GM18517 (cell line): ENCODE measurements around the gene ANXA4.
"Not testable (repeated sequence)": the region's sequence is repeated elsewhere in the genome, so short reads cannot be mapped to it uniquely, and the experiment has no call there.

Experiments used
- ATAC-seq: cut with Tn5 transposase; IDR thresholded peaks from one replicate; pipeline ENCODE4 v1.9.1; 2021; ENCODE audit warnings: mild to moderate bottlenecking, moderate library complexity; ENCODE audit not compliant: unreplicated experiment

ANXA4 gene

DNA sequence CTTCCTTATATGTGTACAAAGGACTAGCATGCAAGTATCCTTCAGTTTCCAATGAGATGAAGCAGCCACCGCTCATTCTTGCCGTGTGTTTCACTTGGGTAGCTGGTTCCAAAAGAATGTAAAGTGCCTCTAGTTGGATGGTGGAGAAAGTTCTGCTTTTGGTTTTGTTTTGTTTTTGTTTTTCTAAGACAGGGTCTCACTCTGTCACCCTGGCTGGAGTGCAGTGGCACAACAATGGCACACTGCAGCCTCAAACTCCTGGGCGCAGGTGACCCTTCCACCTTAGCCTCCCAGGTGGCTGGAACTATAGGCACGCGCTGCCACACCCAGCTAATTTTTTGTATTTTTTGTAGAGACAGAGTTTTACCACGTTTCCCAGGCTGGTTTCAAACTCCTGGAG is 8.3 kb downstream of the ANXA4 start:
- ATAC-seq = no peak

DNA sequence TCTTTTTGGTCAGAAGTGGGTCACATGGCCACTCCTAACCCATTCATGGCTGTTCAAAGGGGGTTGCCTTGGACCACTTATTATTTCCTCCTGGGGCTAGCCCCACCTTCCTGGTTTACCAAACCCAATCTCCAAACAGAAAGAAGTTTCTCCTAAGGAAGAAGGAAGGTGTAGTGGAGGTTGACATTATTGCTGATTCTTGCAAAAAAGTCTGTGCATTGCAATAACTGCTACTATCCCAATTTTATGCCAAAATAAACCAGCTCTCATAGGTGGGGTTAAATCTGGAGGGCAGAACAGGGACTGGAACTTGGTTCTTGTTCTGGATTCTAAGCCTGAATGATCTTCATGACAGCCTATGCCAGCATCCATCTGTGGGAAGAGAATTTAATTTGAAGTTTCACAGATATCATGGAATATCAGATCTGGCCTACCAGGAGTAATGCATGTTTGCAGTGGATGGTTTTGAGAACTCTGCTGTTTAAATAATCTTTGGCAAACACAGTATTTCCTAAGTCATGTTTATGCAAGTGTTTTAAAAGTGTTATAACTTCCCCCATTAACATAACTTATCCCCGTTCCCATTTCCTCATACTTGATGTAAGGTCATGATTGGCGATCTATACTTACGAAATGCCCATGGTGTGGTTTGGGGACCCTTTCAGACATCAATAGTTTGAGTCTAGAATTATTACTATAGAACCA is 11.9 kb downstream of the ANXA4 start:
- ATAC-seq = no peak

DNA sequence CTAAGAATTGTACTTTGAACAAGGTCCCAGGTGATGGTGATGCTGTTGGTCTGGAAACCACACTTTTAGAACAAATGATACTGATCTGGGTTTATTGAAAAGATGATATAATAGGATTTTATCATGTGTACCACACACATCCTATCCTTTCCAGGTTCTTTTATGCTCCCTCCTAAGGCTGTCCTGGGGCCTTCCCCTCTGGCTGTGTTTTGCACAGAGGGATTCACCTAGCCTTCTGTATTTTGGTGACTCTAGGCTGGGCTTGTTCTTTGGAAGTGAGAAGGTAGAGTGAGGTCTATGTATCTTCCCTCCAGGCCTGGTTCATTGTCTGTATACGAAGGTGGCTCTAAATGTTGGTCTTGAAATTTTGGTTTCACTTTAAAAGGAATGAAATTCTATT is 12.7 kb downstream of the ANXA4 start:
- no peak for ATAC-seq

DNA sequence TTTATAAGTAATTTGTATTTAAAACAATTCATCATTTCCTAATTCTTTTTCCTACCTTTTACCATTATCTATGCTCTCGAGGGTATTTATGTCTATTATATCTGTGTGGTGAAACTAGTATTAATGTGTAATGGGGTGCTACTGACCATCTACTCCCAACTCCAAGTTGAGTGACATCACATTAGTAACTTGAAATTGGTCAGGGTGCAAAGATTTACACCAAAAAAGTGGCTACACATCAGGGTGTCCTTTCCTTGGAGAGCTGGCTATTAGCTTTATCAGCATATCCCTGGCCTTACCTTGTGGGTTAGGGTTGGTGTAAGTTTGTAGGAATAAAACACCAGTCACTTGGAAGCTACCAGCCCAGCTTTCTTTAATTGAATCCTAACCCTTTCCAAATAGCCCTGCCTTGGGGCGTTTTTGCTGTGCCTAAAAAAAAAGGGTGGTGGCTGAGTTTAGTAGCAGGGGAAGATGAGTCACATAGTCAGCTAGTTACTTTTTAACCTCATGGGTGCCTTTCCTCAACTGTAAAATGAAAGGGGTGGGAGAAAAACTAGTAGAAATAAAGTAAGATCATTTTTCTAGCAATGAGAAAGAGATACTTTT is 14.0 kb downstream of the ANXA4 start:
- no peak for ATAC-seq

DNA sequence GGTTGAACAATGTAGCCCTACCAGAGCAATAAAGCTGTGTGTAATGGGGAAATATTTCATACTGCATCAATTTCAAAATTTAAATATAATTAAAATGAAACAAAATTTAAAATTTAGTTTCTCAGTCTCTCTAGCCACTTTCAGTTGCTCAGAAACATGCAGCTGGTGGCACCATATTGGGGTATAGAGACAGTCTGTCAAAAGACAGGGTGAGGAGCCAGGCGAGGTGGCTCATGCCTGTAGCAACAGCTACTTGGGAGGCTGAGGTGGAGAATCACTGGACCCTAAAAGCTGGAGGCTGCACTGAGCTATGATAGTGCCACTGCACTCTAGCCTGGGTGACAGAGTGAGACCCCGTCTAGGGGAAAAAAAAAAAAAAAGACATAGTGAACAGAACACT is 20.1 kb downstream of the ANXA4 start:
- no peak for ATAC-seq

DNA sequence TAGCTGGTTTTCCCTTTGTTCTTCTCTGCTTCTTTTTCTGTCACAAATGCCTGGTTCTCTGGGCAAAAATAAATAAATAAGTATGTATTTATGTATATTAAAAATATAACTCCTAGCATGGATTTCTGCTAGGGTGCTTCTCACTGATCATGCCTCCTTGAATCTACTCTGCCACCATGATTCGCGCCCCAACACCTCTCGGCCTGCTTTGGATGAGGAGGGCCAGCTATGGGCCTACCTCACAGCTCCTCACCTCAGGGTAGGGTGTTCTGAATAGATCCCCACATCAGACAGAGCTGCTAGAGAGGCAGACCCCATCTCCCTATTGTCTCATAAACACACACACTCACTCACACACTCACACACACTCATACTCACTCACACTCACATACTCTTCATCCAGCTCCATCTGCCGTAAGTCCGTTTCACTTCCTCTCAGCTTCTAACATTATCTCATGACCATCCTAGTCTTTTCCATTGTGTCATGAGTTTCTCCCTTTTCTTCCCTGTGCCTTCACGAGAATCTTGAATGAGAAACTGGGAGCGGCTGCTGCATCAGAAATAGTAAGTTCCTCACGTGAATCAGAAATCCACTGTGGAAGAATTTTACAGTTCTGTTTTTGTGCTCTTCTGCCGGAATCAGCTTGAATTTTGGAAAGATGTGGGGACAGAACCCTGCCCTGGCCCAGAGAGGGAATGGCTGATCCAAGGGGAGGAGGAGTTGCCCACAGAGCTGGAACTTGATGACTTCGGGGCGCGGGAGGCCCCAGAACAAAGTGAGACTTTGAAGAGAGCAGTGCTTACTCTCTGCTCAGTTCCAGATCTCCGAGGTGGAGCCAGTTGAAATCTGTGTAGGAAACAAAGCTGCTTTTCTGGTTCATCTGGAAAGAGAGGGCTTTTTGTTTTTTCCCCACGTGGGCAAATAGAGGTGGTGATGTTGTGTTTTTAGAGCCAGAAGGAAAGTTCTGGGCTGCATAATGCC is 20.9 kb downstream of the ANXA4 start:
- no peak for ATAC-seq

DNA sequence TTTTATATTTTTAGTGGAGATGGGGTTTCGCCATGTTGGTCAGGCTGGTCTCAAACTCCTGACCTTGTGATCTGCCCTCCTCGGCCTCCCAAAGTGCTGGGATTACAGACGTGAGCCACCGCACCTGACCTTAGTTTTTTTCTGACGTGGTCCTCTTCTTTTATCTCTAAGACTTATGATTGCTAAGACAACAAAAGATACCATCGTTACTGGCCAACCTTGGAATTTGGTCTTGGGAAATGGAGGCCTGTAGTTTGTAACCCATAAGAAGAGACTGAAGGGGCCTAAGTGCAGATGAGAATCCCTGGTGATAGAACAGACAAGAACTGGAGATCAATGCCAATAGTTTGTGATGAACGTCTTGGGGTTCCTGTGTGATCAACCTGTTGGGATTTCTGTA is 21.9 kb downstream of the ANXA4 start:
- ATAC-seq = not testable (repeated sequence)

DNA sequence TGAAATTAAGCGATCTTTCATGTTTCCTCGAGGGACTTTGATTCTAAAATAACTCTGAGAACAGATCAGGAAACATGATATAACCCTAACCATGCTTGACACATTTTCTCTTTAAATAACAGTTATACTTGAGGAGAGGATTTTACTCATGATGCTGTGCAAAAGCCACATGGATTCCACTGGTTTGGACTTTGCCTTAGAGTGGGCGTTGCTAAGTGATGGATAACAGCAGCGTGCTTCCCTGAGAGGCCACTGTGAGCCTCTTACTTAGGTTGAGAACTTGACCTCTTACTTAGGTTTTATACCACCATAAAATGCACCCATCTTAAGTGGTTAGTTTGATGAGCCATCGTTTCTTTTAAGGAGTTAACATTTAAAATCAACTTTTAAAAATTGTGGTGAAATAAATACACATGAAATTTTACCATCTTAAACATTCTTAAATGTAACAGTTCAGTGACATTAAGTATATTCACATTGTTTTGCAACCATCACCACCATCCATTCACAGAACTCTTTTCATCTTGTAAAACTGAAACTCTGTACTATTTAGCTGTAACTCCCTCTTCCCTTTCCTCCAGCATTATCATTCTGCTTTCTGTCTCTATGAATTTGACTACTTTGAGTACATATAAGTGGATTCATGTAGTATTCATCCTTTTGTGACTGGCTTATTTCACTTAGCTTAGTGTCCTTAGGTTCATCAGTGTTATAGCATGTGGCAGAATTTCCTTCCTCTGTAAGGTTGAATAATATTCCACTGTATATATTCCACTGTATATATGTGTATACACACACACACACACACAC is 22.6 kb downstream of the ANXA4 start:
- no peak for ATAC-seq

DNA sequence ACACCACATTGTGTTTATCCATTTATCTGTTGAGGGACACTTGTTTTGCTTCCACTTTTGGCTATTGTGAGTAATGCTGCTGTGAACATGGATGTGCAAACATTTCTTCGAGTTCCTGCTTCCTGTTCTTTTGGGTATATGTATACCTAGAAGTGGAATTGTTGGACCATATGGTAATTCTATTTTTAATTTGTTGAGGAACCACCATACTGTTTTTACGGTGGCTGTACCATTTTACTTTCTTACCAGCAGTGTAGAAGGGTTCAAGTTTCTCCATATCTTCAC is 23.1 kb downstream of the ANXA4 start:
- ATAC-seq = no peak

DNA sequence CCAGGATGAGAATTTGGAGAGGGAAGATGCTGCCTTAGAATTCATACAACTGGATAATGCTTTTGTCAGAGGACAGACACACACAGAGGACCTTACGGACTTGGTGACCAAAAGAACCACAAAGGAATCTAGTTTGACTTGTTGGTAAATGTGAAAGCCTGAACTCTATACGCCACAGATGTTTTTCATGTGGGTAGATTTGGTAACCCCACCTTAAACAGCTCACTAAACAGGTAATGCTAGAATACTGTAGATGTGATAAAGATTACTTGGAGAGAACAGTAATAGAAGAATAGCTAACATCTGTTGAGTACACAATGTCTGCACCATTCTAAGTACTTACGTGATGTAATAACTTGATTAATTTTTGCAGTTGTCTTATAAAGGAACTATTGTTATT is 24.1 kb downstream of the ANXA4 start:
- no peak for ATAC-seq

DNA sequence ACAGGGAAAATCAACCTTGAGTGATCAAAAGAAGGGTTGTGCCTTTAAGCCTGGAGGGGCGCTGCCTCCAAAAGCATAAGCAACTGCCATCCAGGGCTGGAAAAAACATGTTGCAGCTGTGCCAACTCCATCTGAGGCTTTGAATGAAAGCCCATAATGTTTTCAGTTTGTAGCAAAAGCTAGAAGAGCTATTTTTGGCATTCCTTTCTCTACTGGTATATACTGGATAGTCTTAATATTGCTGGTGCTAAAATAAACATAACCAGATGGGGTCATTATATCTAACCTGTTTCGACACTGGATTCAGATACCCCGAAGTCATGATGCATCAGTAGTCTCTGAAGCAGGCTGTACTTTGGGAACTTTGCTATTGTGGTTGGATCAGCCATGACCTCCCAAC is 25.1 kb downstream of the ANXA4 start:
- no peak for ATAC-seq

DNA sequence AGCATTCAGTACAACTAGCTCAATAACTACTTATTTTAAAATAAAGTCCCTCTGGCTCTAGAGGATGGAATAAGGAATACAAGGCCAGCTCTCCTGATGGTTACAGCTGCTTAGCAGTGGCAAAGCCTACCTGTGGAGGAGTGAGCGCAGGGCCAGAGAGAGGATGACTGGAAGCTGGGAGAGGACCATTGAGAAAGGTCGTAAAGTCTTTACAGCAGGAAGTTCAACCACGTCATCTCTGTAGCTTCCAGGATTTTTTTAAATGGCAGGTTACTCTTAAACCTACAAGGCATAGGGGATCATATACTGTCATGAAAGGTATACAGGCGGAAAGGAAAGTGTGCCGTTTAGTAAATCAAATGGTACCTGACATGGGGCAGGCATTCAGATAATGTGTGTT is 26.3 kb downstream of the ANXA4 start:
- no peak for ATAC-seq

DNA sequence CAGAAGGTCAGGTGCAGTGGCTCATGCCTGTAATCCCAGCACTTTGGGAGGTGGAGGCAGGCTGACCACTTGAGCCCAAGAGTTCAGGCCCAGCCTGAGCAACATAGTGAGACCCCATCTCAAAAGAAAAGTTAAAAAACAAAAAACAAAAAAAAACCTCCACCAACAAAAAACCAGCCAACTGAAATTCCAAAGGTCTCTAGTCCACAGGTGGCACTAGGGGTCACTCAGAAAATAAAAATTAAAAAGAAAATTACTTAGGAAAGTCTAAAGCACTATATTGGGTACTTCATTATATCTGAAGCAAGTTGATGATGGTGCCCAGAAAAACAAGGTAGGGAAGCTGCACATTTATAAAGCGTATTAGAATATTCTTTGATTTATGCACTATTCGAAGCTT is 26.9 kb downstream of the ANXA4 start:
- ATAC-seq = no peak

DNA sequence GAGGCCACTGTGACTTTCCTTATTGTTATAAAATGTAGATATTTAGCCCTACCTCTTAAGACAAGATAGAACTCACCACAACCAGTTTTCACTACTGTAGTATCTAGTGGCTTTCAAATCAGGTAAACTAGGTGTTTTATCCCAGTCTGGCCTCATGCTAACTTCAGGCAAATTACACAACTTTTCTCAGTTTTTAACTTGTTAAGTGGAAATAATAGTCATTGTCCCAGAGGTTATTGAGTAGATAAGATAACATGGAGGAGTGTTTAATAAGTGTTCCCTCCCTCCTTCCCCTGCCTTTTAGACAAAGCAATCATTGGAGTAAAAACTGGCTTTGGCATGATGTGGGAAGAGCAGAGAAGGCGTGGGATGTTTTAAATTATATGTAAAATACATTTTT is 27.3 kb downstream of the ANXA4 start:
- no peak for ATAC-seq

DNA sequence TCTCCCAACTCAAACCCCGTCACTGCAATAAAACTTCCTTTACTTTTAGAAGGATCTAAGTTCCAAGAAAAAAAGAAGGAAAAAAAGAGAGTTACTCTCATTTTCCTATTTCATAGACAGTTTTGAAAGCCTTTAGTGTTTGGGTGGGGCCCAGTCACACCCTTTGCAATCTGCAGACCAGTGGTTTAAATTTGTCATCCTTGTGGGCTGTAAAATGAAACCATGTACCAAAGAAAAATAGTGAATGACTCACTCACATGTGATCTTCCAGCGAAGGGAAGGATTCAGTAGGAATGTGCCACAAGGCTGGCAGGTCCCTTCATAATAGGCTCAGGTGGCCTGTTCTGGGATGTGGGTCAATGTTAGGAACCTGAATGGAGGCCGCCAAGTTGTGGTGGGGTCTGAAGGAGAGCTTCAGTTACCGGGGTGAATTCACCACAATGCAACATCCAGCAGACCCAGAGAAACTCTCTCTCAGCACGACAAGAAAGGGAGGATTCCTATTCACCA is 28.3 kb downstream of the ANXA4 start:
- no peak for ATAC-seq

DNA sequence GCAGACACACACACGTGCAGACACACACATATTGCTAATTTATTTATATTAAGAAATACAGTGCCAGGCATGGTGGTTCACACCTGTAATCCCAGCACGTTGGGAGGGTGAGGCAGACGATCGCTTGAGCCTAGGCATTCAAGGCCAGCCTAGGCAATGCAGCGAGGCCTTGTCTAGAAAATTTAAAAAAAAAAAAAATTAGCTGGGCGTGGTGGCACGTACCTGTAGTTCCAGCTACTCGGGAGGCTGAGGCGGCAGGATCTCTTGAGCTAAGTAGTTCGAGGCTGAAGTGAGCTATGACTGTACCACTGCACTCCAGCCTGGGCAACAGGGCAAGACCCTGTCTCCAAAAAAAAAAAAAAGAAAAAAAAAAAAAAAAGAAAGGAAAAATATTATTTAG is 28.8 kb downstream of the ANXA4 start:
- no peak for ATAC-seq

DNA sequence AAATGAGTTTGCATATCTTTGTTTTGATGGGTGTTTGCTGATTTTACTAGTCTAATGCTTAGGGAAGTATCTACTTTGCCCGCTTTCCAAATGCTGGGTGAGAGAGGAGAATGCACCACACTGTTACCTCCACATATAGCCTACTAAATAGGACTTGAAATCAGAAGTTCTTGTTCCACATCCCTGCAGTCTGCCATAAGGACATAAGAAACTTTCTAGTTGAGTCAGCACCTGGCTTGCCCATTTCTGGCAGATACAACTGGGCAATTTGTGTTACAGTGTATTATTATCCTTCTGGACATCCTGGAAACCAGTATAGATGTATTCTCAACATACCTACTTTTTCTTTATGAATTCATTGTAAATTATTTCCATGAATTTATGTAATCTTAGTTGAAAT is 29.5 kb downstream of the ANXA4 start:
- ATAC-seq = no peak

DNA sequence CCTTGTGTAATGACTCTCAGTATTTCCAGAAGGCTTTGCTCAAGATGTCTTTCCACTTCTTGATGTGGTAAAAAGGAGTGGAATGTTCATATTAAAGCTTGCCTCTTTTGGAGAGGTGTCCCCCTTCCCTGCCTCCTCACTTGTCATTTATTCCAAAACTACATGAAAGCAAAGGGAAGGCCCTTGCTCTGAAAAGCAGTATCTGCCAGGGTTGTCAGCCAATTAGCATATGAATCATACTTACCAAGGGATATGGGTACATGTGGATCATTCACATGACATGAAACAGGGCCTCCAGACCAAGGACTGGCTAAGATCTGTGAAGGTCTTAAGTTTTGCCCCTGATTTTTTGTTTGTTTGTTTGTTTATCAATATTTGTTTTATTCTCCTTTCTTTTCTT is 31.3 kb downstream of the ANXA4 start:
- ATAC-seq = no peak

DNA sequence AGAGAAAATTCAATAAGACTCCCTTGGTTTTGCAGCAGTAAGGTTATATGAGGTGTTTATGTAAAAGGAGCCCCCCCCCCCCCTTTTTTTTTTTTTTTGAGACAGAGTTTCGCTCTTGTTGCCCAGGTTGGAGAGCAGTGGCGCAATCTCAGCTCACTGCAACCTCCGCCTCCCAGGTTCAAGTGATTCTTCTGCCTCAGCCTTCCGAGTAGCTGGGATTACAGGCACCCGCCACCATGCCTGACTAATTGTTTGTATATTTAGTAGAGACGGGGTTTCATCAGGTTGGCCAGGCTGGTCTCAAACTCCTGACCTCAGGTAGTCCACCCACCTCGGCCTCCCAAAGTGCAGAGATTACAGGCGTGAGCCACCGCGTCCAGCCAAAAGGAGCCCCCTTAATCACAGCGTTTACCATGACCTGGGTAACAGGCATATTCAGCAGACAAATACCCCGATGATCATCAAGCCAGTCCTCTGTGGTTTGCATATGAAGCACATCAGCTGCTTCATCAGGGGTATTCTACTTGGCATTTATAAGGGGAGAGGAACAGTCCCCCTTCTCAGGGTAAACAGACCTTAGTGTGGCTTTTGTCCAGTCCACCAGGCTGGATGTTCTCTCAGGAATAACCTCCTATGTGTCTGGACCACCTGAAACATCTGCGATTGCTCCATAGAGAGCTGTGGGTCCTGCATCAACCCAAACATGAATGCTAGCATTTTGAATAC is 32.5 kb downstream of the ANXA4 start:
- not testable (repeated sequence) for ATAC-seq
